HG03039 (cell line): Measurements from ENCODE around the gene ABHD17B.
A peak's percentile ranks its signal among the peaks of the same experiment; 100 is the strongest.
"Not testable (repeated sequence)": the region's sequence is repeated elsewhere in the genome, so short reads cannot be mapped to it uniquely, and the experiment has no call there.

Experiments
- ATAC-seq: cut with Tn5 transposase; IDR thresholded peaks from one replicate; pipeline ENCODE4 v1.9.1; 2021; ENCODE audit warnings: mild to moderate bottlenecking, moderate library complexity; ENCODE audit not compliant: unreplicated experiment

Gene ABHD17B

DNA sequence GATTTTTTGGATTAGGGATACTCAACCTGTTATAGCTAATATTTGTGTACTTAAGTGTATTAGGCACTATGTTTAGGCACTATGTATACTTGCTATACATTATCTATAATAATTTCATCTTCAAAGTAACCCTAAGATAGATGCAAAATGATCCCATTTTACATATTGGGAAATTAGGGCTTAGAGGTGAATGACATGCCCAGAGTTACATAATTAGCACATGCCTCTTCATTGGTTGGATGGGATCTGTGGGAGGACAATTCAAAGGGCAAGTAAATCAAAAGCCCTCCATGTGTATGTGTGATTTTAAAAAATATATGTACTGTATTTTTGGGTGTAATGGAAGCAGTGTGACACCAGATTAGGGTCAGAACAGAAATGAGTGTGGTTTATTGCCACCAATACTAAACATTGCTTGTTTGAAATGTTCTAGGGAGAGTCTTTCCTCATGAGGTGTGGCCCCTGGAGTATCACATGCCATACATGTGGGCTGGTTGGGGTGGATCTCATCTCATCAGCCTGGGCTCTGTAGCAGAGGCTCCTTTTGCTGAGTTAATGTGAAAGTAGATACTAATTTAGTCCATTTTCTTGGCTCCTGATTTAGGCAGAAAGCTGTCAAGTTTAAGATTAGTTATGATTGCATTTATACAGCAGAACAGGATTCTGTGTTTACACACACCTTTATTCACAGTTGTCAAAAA is 6.0 kb upstream of the ABHD17B start:
- ATAC-seq = peak; percentile 91

DNA sequence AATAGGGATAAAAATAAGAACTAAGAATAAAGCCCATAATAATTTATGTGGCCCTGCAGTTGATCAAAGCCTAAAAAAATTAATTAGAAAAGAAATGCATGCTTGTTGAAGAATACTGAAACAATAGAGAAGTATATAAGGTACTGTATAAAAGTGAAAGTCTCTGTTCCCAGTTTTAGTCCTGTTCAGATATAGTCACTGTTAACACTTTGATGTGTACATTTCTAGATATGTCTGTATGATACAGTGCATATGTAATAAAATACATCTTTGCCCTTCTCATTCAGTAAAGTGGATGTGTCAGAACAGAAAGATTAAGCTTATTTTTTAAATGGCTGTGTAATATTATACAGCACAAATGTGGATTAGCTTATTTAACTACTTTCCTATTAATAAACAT is 4.5 kb upstream of the ABHD17B start:
- no peak for ATAC-seq

DNA sequence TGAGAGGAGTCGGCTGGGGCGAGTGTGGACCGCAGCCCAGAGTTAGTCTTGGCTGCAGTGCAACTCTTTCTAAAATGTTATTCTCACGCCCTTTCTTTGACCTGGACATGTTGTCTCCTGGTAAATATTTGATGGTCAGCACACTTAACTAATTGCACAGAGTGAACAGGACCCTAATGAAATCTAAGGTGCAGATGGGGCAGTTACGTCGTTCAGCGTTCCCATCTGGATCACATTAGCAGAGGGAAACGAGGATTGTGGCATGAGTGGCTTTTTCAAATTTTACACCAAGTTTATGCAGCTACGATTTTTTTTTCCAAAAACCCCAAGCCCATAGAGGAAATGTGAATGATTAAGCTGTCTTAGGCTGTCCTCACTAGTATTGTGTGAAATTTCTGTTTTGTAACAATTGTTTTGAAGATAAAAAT is 929 bp upstream of the ABHD17B start:
- ATAC-seq = no peak

DNA sequence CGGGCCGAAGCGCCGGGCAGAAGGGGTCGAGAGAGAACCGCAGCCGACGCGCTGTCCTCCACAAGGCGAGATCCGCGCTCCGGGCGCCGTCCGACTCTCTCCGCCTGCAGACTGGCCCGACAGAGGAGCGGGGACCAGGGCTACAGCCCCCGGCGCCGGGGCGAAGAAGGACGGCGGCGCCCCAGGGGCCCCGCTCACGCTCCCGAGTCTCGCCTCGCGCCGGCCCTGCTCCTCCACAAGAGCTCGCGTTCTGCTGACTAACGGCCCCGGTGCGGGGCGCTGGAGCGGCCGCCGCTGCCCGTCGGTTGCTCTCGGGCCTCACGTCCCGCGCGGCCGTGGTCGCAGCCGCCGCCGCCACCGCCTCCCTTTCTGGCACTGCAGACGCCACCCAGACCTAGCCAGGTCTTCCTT is 338 bp downstream of the ABHD17B start:
- ATAC-seq = peak; percentile 10

DNA sequence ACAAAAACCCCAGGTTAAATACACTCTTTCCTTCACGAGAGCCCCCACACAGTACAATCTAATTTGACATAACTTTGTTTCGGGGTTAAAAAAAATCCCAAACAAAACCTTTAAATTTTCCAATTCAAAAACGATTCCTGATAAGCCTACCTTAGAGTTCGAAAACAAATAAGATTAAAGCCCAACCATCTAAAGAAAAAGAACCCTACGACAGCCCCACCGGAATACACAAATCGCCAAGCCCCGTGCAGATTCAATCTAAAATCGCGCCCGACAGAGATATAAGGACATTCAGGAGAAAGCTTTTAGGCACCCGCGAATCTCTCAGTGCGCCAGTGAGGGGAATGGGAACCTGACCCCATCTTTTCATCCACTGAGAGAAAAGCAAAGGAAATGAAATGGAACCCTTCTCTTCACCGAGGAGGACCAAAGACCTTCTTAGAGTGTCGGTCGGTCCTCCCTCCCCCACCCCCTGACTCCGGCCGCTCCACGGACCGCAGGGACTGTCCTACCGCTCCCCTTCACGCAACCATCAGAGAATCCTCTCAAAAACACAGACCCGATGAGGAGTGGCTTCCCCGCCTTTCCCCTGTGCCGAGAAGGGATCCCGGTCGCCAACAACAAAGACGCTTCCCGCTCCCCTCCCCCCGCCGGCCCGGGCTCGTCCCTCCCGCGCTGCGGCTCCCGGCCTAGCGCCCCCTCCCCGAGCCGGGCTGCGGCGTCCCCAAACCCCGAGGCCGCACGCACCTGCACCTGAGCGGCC is 925 bp downstream of the ABHD17B start:
- peak; percentile 5 for ATAC-seq

DNA sequence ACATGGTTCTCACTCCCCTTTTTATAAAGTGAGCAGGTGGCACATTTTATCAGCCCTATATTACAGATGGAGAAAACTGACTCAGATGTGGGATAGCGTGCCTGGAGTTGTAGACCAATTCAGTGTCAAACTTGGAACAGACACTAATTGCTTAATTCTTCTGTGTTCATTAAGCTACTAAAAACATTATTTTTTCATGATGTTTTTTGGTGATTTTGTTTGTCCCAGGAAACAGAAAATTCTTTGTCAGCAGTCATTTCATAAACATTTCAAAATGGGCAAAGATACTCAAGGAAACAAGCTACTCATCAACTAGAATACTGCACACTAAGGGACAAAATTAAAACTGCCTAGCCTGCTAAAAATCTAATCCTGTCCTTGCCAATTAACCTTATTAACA is 2.2 kb downstream of the ABHD17B start:
- ATAC-seq = no peak

DNA sequence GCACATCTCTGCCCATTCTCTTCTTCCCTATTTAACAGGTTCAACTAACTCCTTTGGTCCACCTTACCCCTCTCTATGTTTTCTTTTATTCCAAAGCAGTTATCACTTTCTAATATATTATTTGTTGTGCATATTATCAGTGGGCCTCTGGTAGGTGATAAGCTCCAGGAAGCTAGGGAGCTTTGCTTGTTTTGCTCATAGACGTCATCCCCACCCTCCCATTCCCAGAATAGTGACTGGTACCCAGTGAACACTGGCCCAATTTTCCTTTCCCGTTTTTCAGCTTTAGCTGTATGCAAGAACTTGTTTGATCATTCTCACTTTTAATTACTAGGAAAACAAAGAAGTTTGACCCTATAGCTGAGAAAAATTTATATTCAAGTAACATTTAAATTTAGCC is 6.9 kb downstream of the ABHD17B start:
- ATAC-seq = no peak

DNA sequence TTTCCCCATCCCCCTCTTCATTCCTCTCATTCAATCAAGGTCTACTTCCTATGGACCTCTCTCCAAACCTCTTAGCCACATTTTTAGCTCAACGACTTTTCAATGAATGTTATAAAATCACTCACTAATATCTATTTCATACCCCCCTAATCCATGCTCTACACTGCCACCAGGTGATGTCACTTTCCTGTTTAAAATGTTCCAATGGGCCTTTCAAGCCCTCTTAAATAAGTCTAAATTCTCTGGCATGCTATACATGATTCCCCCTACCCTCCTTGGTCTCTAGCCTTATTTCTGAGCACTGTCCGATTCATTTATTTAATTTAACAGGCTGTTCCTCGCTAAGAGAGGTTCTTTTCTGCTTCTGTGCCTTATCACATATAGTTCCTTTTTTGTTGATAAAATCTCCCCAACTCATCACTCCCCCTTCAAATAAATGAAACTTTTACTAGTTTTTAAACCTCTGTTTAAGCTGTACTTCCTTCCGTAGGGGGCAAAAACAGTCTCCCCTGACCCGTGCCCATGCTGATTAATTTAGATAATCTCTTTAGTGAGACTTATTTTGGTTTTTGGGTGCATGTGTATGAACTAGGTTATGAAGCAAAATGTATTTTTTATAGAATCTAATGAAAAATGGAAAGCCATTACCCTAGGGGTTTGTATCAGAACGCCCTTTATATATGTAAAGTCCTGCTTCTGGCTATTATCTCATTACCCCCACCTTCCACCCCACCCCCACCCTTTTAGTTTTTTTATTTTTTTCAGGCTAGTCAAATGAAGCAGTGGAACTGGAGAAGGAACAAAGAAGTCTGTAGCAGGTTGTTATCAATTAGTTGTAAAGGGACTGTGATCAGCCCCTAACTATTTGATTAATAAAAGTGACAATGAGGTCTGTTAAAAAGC is 9.0 kb downstream of the ABHD17B start:
- no peak for ATAC-seq

DNA sequence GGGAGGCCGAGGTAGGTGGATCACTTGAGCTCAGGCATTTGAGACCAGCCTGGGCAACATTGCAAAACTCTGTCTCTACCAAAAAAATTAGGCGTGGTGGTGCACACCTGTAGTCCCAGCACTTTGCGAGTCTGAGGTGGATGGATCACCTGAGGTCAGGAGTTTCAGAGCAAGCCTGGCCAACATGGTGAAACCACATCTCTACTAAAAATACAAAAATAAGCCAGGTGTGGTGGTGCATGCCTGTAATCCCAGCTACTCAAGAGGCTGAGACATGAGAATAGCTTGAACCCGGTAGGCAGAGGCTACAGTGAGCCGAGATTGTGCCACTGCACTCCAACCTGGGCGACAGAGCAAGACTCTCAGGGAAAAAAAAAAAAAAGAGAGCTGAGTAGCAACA is 12.2 kb downstream of the ABHD17B start:
- ATAC-seq = not testable (repeated sequence)

DNA sequence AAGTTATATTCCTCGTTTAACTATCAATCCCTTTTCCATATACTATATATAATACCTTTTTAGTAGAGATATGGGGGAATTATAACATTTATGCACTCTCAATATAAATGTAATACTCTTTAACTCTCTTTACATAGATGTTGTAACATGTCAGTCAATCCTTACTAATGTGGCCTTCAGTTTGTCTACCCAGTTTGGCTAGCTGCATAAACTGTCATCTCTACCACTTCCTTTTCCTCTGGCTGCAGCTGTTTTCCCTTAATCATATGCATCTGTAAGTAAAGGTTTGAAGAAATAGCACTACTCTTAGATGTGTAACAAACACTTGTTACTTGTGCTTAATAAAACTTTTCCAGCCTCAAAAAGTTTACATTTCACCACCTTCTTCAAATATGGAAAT is 13.4 kb downstream of the ABHD17B start:
- peak; percentile 47 for ATAC-seq

DNA sequence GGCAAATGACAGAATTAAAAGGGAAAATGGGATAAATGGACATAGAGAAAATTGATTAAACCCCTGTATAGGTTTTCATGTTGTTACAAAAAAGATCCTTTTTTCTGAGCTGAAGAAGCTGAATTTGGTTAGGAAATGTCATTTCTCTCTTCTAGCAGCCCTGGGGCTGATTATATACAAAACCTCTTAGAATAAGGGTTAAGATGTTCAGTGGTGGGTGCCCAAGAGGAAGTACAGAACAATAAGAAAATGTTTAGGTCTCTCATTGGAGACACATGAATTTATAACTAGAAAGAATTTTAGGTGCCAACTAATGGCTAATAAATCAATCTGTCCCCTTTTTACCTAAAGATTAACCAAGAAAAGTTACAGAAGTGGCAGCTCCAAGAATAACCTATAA is 14.2 kb downstream of the ABHD17B start:
- ATAC-seq = no peak

DNA sequence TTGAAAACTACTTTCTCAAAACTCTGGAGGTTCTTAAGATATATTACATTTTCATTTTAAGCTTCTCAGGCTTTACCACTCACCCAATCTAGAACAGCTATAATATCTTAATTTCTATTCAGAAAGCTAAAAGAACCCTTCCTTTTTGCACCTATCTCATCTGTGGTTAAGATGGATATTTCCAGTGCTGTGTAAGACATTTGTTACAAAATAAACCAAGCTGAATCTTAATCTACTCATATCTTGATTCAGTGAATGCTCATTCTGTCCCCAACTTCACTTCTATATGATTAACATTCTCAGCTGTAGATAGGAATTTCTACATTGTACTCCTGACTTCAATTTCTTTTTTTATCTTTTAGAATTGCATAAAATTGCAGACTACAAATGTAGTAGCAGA is 15.0 kb downstream of the ABHD17B start:
- no peak for ATAC-seq

DNA sequence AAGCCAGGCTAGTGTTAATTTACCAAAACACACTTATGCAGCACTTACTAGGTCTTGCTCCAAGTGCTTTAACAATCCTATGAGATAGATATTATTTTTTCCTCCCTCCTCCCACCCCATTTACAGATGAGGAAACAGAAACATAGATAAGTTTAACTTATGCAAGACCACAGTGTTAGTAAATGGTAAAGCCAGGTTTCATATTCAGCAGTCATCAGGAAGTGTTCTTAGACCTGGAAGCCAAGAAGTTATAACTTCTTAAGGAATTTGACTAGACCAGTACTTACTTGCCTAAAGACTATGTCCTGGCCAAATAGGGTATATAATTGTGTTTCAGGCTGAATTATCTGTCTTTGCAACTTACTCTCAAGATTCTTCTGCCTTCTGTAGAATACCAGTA is 15.9 kb downstream of the ABHD17B start:
- no peak for ATAC-seq

DNA sequence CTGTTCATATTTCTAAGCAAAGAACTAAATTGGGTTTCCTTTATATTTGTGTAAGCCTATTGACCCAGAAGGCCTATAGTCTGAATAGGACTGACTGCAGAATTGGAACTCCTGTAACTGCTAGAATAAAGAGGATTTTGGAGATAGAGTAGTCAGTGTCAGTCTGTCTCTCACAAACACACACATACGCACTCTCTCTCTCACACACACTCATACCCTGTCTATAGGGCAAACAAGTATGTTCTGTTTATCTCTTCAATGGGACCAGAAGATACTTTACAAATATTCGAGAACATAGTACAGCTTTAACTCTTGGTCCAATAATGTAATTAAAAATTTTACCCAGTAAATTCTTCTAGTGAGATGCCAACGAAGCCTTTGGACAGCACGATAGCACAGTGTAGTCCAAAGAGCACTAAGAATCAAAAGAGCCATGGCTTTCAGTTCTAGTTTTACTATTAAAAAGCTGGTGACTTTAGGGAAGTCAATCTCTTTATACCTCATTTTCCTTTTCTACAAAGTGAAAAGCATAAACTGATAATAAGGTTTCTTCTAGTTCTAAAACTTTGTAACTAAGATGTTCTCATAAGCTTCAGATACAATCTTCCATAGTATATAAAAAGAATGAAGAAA is 19.3 kb downstream of the ABHD17B start:
- ATAC-seq = no peak

DNA sequence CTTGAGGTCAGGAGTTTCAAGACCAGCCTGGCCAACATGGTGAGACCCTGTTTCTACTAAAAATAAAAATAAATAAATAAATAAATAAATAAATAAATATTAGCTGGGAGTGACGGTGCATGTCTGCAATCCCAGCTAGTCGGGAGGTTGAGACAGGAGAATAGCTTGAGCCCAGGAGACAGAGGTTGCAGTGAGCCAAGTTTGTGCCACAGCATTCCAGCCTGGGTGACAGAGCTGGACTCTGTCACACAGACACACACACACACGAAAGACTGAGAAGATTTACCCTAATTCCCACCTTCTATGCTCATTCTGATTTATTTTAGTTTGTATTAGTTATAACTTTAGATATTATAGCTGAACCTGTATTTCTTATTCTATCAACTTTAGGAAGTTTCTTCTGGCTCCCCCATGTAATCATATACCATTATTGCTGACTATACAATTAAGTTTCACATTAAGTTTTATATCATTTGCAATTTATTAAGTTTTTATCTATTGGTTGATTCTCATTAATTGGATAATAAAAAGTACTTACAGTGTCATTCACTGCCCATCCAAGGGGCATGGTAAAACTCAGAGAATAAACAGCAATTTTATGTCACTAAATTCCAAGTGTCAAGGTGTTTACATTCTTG is 20.8 kb downstream of the ABHD17B start:
- ATAC-seq = no peak

DNA sequence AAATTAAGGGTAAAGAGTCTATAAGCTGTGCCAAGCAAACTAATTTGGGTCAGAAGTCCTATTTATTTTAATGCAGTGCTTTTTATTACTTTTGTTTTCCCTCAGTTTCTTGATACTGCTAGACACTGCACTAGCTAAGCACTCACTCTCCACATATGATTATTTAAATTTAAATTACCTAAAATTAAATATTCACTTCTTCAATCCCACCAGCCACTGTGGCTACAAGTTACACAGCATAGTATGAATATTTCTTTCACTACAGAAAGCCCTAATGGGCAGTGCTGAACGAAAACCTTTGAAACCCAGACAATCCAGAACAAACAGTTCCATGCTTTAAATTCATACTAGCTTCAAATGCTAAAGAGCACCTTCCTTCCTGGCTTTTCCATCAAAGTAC is 23.6 kb downstream of the ABHD17B start:
- ATAC-seq = no peak

DNA sequence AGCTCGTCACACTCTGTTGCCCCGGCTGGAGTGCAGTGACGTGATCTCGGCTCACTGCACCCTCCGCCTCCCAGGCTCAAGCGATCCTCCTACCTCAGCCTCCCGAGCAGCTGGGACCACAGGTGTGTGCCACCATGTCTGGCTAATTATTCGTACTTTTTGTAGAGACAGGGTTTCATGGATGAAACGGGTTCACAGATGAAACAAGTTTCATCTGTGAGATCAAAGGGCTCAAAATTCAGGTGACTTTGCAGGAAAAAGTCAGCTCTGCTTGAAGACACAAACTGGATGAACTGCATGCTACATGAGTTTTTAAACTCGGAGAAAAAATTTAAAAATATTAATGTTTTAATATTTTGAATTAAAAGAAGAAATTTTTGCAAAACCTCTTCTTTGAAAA is 24.5 kb downstream of the ABHD17B start:
- no peak for ATAC-seq

DNA sequence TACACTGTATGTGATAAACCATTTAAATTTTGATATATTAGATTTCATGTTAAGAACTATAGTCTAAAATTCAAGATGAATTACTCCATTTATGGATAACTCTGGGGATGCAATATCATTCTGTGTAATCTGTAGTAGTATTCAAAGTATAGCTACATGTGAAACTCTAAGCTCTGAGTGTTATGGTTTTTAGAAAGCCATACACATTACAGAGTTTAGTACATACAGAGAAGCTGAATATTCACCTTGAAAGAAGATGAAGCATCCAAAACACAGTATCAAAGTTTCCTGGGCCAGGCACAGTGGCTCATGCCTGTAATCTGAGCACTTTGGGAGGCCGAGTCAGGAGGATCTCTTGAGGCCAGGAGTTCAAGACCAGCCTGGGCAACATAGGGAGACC is 25.0 kb downstream of the ABHD17B start:
- ATAC-seq = no peak

DNA sequence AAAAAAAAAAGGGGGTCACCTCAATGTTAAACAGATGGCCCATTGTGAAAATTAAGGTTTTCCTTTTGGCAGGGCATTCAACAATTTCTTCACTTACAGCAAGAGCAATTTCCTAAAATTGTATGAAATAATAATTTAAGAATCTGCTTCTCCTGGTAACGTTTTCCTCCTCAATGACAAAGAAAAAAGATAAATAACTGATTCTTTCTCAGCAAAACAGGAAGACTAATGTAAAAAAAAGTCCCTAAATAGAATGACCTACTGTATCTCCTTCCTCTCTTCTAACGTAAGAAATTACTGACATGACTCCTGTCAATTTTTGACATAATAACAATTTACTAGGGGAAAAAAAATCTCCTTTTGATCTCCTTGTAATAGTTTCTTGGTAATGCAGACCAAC is 25.5 kb downstream of the ABHD17B start:
- no peak for ATAC-seq

DNA sequence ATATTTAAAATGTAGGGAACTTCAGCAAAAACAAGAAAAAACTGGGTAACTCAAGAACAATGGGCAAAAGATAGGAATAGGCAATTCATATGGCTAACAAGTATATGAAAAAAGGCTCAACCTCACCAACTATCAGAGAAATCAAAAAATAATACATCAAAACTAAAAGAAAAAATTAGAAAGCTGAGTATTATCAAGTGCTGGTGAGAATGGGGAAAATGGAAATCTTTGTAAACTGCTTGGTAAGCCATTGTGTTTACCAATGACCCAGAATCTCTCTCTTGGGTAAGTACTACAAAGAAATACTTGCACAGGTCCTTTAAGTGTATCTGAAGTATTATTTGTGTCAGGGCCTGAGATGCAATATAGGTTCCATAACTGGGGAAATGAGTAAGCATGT is 27.0 kb downstream of the ABHD17B start:
- ATAC-seq = no peak
